Activated T-cell treated with anti-CD3 and anti-CD28 coated beads, Interleukin-2, amount 50 U/mL, for 24 hours (primary cell): ENCODE results near the gene CLDN12.
"Not testable (repeated sequence)": the region's sequence is repeated elsewhere in the genome, so short reads cannot be mapped to it uniquely, and the experiment has no call there.

ENCODE experiments used
- DNase-seq: peaks from one replicate; pipeline ENCODE4 v3.0.0-alpha.2; 2020
- H3K27ac Mint-ChIP-seq: 2 replicates; pipeline ENCODE4 v1.8.0; 2020; ENCODE audit warnings: mild to moderate bottlenecking, mixed read lengths
- H3K27me3 Mint-ChIP-seq: 2 replicates; pipeline ENCODE4 v1.8.0; 2020; ENCODE audit warnings: mixed read lengths
- H3K36me3 Mint-ChIP-seq: 2 replicates; pipeline ENCODE4 v1.8.0; 2020; ENCODE audit warnings: low read depth, mixed read lengths
- H3K4me1 Mint-ChIP-seq: 2 replicates; pipeline ENCODE4 v1.8.0; 2020; ENCODE audit warnings: low read depth, mixed read lengths
- H3K4me3 Mint-ChIP-seq: 2 replicates; pipeline ENCODE4 v1.8.0; 2020; ENCODE audit warnings: mild to moderate bottlenecking, moderate library complexity, mixed read lengths
- H3K9me3 Mint-ChIP-seq: 2 replicates; pipeline ENCODE4 v1.8.0; 2020; ENCODE audit warnings: mixed read lengths

The CLDN12 gene

GRCh38 chr7:90459888-90460287 is 56.6 kb downstream of the CLDN12 start:
- peaks cover 8% of the 10 kb centered on the region for H3K27me3 Mint-ChIP-seq
- H3K27ac Mint-ChIP-seq: no peak overlapping the region
- H3K4me3 Mint-ChIP-seq: no peak overlapping the region
- no peak for DNase-seq
- H3K36me3 Mint-ChIP-seq: peaks cover 15% of the 10 kb centered on the region
- peaks cover 19% of the 10 kb centered on the region for H3K4me1 Mint-ChIP-seq
- H3K9me3 Mint-ChIP-seq: peaks cover 11% of the 10 kb centered on the region

GRCh38 chr7:90461219-90461618 is 58.0 kb downstream of the CLDN12 start:
- Mint-ChIP-seq H3K4me3 (no peak overlapping the region), H3K27me3 (no peaks in the 10 kb centered on the region)
- no peak for DNase-seq

GRCh38 chr7:90463151-90463628 is 59.9 kb downstream of the CLDN12 start:
- Mint-ChIP-seq H3K4me1 (peaks cover 12% of the 10 kb centered on the region), H3K27ac (peak overlapping the region; percentile 6)
- not testable (repeated sequence) for DNase-seq

More at GRCh38 chr7:90461219-90461618, 58.0 kb downstream of the CLDN12 start:
- Mint-ChIP-seq H3K27ac (no peak overlapping the region), H3K36me3 (peaks cover 17% of the 10 kb centered on the region), H3K4me1 (peaks cover 12% of the 10 kb centered on the region), H3K9me3 (peaks cover 20% of the 10 kb centered on the region)

More at GRCh38 chr7:90463151-90463628, 59.9 kb downstream of the CLDN12 start:
- Mint-ChIP-seq H3K9me3 (peaks cover 20% of the 10 kb centered on the region), H3K4me3 (peak overlapping the region; percentile 11), H3K36me3 (peaks cover 17% of the 10 kb centered on the region)
- not testable (repeated sequence) for H3K27me3 Mint-ChIP-seq
